GM23338 (cell line): Measurements from ENCODE around the gene BTRC. TPM values are rescaled to one million over a fixed set of nuclear protein-coding genes. Genes with fewer than 3 reads are reported as not detected.

ENCODE experiments used
- ATAC-seq: fragments of 200-7000 bp; cut with Tn5 transposase; 3 replicates; pipeline ENCODE4 v1.9.1; 2020
- DNase-seq: peaks from one replicate; pipeline ENCODE4 v3.0.0-alpha.2; 2015; ENCODE audit warnings: low spot score
- H2AFZ ChIP-seq: fragments of 200-600 bp; sonication (generic); 2 replicates; pipeline ENCODE4 v1.8.0; 2016; ENCODE audit warnings: antibody characterized with exemption, mild to moderate bottlenecking, moderate library complexity
- H3F3A ChIP-seq: fragments of 200-600 bp; sonication (generic); replicated peaks from 2 replicates; pipeline ENCODE4 v1.8.0; 2017; ENCODE audit warnings: antibody characterized with exemption, mixed run types, low read depth
- H3K27ac ChIP-seq: fragments of 200-600 bp; sonication (generic); 2 replicates; pipeline ENCODE4 v1.6.1; 2016; ENCODE audit warnings: low read depth
- H3K27me3 ChIP-seq: fragments of 200-600 bp; sonication (generic); 2 replicates; pipeline ENCODE4 v1.8.0; 2016; ENCODE audit warnings: mild to moderate bottlenecking, mixed run types, moderate library complexity; ENCODE audit not compliant: insufficient read depth
- H3K36me3 ChIP-seq: fragments of 200-600 bp; sonication (generic); 2 replicates; pipeline ENCODE4 v1.8.0; 2016; ENCODE audit warnings: mild to moderate bottlenecking; ENCODE audit not compliant: insufficient read depth
- H3K4me1 ChIP-seq: fragments of 200-600 bp; sonication (generic); 2 replicates; pipeline ENCODE4 v1.8.0; 2016; ENCODE audit warnings: mild to moderate bottlenecking, moderate library complexity; ENCODE audit not compliant: insufficient read depth
- H3K4me2 ChIP-seq: fragments of 200-600 bp; sonication (generic); 2 replicates; pipeline ENCODE4 v1.7.1; 2017; ENCODE audit warnings: mixed run types
- H3K4me3 ChIP-seq: fragments of 200-600 bp; sonication (generic); 2 replicates; pipeline ENCODE4 v1.6.1; 2016; ENCODE audit warnings: mixed run types
- H3K79me2 ChIP-seq: fragments of 200-600 bp; sonication (generic); replicated peaks from 2 replicates; pipeline ENCODE4 v1.8.0; 2017; ENCODE audit warnings: mild to moderate bottlenecking; ENCODE audit not compliant: insufficient read depth
- H3K9me2 ChIP-seq: fragments of 200-600 bp; sonication (generic); 2 replicates; pipeline ENCODE4 v1.8.0; 2017; ENCODE audit not compliant: insufficient read depth
- H4K20me1 ChIP-seq: fragments of 200-600 bp; sonication (generic); replicated peaks from 2 replicates; pipeline ENCODE4 v1.8.0; 2017; ENCODE audit warnings: mild to moderate bottlenecking; ENCODE audit not compliant: insufficient read depth
- H3K27ac Mint-ChIP-seq: 2 replicates; pipeline ENCODE4 v1.8.0; 2020; ENCODE audit warnings: inconsistent platforms, mild to moderate bottlenecking, moderate library complexity, mixed read lengths
- H3K27me3 Mint-ChIP-seq: 3 replicates; pipeline ENCODE4 v1.8.0; 2022; ENCODE audit warnings: low read depth, mild to moderate bottlenecking, moderate library complexity, mixed read lengths, inconsistent platforms; ENCODE audit not compliant: insufficient read depth, poor library complexity
- H3K36me3 Mint-ChIP-seq: 3 replicates; pipeline ENCODE4 v1.8.0; 2021; ENCODE audit warnings: low read depth, mild to moderate bottlenecking, inconsistent platforms, moderate library complexity, mixed read lengths
- H3K4me1 Mint-ChIP-seq: 3 replicates; pipeline ENCODE4 v1.8.0; 2020; ENCODE audit warnings: mild to moderate bottlenecking, inconsistent platforms, mixed read lengths
- H3K4me3 Mint-ChIP-seq: 3 replicates; pipeline ENCODE4 v1.8.0; 2021; ENCODE audit warnings: moderate library complexity, mild to moderate bottlenecking, inconsistent platforms, mixed read lengths
- H3K9me3 Mint-ChIP-seq: 3 replicates; pipeline ENCODE4 v1.8.0; 2020; ENCODE audit warnings: moderate library complexity, mild to moderate bottlenecking, inconsistent platforms, mixed read lengths
- EZH2phosphoT487 ChIP-seq: fragments of 200-600 bp; sonication (generic); IDR thresholded peaks from one replicate; pipeline ENCODE4 v1.8.1; 2018; ENCODE audit warnings: antibody characterized with exemption; ENCODE audit not compliant: unreplicated experiment
- POLR2AphosphoS5 ChIP-seq: IDR thresholded peaks from 2 replicates; pipeline ENCODE4 v1.6.1; 2016; ENCODE audit warnings: antibody characterized with exemption, low read depth
- ZNF114 ChIP-seq: fragments of 250-450 bp; sonication (Bioruptor Pico); IDR thresholded peaks from 2 replicates; pipeline ENCODE4 v1.5.0; 2020; ENCODE audit warnings: mild to moderate bottlenecking, moderate library complexity
- polyA plus RNA-seq: library from polyadenylated mRNA; unstranded; fragments of >200 nt; fragmentation: Nextera tagmentation; extraction: Ambion mirVana; gene quantifications from 2 replicates; pipeline ENCODE4 v1.2.1, GENCODE V29; 2016
- total RNA-seq: library from RNA; depleted of rRNA; stranded (reverse); fragments of >200 nt; shearing (Covaris generic); gene quantifications from 2 replicates; pipeline ENCODE4 v1.2.3, GENCODE V29; 2014
- TF ChIP-seq, protein P1 (sequence below): fragments of 250-450 bp; sonication (Bioruptor Pico); IDR thresholded peaks from 2 replicates; pipeline ENCODE4 v1.5.0; 2020; ENCODE audit warnings: mild to moderate bottlenecking, moderate library complexity
- TF ChIP-seq, protein P2 (sequence below): IDR thresholded peaks from 2 replicates; pipeline ENCODE4 v1.6.1; 2016; ENCODE audit warnings: antibody characterized with exemption

Gene BTRC
- total and polyA plus RNA-seq, 2 experiments from 2014 or later: 10.0 to 17.5 TPM

DNA sequence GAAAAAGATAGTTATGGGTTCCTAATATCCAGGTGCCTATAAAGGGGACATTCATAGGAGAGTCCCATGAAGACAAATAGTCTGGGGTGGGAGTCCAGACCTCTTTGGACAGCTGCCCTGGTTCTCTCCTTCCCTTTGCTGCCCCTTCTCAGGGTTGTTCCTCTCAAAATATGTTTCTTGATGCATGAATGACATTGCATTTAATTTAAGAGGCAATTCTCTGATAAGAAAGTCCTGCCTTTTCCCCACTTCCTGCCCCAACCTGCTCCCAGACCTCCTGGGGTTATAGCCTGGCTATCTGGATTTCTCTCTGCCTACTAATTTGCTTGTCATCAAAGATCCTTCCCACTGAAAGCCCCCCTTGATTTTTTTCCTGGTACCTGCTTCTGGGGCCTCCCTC lies 12.5 kb upstream of the BTRC start (continued):
- TF ChIP-seq, protein P1, sequence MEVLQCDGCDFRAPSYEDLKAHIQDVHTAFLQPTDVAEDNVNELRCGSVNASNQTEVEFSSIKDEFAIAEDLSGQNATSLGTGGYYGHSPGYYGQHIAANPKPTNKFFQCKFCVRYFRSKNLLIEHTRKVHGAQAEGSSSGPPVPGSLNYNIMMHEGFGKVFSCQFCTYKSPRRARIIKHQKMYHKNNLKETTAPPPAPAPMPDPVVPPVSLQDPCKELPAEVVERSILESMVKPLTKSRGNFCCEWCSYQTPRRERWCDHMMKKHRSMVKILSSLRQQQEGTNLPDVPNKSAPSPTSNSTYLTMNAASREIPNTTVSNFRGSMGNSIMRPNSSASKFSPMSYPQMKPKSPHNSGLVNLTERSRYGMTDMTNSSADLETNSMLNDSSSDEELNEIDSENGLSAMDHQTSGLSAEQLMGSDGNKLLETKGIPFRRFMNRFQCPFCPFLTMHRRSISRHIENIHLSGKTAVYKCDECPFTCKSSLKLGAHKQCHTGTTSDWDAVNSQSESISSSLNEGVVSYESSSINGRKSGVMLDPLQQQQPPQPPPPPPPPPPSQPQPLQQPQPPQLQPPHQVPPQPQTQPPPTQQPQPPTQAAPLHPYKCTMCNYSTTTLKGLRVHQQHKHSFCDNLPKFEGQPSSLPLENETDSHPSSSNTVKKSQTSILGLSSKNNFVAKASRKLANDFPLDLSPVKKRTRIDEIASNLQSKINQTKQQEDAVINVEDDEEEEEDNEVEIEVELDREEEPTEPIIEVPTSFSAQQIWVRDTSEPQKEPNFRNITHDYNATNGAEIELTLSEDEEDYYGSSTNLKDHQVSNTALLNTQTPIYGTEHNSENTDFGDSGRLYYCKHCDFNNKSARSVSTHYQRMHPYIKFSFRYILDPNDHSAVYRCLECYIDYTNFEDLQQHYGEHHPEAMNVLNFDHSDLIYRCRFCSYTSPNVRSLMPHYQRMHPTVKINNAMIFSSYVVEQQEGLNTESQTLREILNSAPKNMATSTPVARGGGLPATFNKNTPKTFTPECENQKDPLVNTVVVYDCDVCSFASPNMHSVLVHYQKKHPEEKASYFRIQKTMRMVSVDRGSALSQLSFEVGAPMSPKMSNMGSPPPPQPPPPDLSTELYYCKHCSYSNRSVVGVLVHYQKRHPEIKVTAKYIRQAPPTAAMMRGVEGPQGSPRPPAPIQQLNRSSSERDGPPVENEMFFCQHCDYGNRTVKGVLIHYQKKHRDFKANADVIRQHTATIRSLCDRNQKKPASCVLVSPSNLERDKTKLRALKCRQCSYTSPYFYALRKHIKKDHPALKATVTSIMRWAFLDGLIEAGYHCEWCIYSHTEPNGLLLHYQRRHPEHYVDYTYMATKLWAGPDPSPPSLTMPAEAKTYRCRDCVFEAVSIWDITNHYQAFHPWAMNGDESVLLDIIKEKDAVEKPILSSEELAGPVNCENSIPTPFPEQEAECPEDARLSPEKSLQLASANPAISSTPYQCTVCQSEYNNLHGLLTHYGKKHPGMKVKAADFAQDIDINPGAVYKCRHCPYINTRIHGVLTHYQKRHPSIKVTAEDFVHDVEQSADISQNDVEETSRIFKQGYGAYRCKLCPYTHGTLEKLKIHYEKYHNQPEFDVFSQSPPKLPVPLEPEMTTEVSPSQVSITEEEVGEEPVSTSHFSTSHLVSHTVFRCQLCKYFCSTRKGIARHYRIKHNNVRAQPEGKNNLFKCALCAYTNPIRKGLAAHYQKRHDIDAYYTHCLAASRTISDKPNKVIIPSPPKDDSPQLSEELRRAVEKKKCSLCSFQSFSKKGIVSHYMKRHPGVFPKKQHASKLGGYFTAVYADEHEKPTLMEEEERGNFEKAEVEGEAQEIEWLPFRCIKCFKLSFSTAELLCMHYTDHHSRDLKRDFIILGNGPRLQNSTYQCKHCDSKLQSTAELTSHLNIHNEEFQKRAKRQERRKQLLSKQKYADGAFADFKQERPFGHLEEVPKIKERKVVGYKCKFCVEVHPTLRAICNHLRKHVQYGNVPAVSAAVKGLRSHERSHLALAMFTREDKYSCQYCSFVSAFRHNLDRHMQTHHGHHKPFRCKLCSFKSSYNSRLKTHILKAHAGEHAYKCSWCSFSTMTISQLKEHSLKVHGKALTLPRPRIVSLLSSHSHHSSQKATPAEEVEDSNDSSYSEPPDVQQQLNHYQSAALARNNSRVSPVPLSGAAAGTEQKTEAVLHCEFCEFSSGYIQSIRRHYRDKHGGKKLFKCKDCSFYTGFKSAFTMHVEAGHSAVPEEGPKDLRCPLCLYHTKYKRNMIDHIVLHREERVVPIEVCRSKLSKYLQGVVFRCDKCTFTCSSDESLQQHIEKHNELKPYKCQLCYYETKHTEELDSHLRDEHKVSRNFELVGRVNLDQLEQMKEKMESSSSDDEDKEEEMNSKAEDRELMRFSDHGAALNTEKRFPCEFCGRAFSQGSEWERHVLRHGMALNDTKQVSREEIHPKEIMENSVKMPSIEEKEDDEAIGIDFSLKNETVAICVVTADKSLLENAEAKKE (CRISPR knock-in tag): no peak

DNA sequence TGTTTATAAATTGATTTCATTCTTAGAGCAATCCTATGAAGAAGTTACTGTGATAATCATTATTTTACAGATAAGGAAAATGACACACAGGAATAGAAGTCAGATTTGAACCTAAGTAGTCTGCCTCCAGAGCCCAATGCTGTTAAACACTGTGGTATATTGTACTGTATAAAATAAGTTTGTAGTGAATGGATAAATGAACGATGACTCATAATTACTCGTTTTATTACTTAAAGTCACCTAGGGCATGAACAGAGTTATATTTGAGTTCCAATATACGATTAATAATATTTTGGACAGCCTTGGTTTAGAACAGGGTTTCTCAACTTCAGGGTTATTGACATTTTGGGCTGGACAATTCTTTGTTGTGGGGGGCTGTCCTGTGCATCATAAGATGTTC lies 7.8 kb upstream of the BTRC start:
- DNase-seq (no peak), ATAC-seq (no peak)
- H3K36me3 Mint-ChIP-seq: no peaks in the 10 kb centered on the region
- Histone ChIP-seq H3F3A (no peaks in the 10 kb centered on the region), H3K36me3 (no peaks in the 10 kb centered on the region), H3K27me3 (no peaks in the 10 kb centered on the region), H4K20me1 (no peaks in the 10 kb centered on the region), H3K27ac (no peak overlapping the region), H2AFZ (no peak overlapping the region), H3K9me2 (no peaks in the 10 kb centered on the region), H3K4me1 (no peaks in the 10 kb centered on the region), H3K79me2 (no peaks in the 10 kb centered on the region), H3K4me2 (no peak overlapping the region), H3K4me3 (no peak overlapping the region)
- H3K27me3 Mint-ChIP-seq: peaks cover 13% of the 10 kb centered on the region
- H3K4me1 Mint-ChIP-seq: no peaks in the 10 kb centered on the region
- no peak overlapping the region for H3K27ac Mint-ChIP-seq
- no peak for TF ChIP-seq ZNF114 (CRISPR knock-in tag)
- TF ChIP-seq, protein P2, sequence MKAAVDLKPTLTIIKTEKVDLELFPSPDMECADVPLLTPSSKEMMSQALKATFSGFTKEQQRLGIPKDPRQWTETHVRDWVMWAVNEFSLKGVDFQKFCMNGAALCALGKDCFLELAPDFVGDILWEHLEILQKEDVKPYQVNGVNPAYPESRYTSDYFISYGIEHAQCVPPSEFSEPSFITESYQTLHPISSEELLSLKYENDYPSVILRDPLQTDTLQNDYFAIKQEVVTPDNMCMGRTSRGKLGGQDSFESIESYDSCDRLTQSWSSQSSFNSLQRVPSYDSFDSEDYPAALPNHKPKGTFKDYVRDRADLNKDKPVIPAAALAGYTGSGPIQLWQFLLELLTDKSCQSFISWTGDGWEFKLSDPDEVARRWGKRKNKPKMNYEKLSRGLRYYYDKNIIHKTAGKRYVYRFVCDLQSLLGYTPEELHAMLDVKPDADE: no peak
- no peak for TF ChIP-seq EZH2phosphoT487
- TF ChIP-seq POLR2AphosphoS5: no peak
- H3K4me3 Mint-ChIP-seq: no peak overlapping the region
- no peaks in the 10 kb centered on the region; the same call in 1 of the 3 replicates for H3K9me3 Mint-ChIP-seq
